Peyer's patch (tissue), 4 donors: Measurements from ENCODE around the gene MAPT. TPM values are rescaled to one million over a fixed set of nuclear protein-coding genes. Genes with fewer than 3 reads are reported as not detected.

ENCODE experiments used
- DNase-seq, 3 donors: peaks; one replicate each; pipeline ENCODE4 v3.0.0-alpha.2; 2017 to 2019
- H3K27ac ChIP-seq, 4 donors: fragments of 200-600 bp; sonication (generic); one replicate each; pipeline ENCODE4 v1.5.1; 2016 to 2019
- H3K27me3 ChIP-seq, 2 donors: fragments of 200-600 bp; sonication (generic); one replicate each; pipeline ENCODE4 v1.5.1; 2019
- H3K36me3 ChIP-seq, 3 donors: fragments of 200-600 bp; sonication (generic); one replicate each; pipeline ENCODE4 v1.5.1; 2016 to 2019
- H3K4me1 ChIP-seq, 4 donors: fragments of 200-600 bp; sonication (generic); one replicate each; pipeline ENCODE4 v1.5.1; 2016 to 2019
- H3K4me3 ChIP-seq, 4 donors: fragments of 200-600 bp; sonication (generic); 1 replicate in 3 of 4; 2 replicates in 1 of 4; pipeline ENCODE4 v1.5.1; 2016 to 2019; ENCODE audit warnings: mild to moderate bottlenecking in 1 of 4
- H3K9me3 ChIP-seq, 4 donors: fragments of 200-600 bp; sonication (generic); one replicate each; pipeline ENCODE4 v1.5.1; 2016 to 2019; ENCODE audit warnings: mild to moderate bottlenecking in 1 of 4
- POLR2A ChIP-seq, 2 donors: fragments of 450-650 bp; IDR thresholded peaks; one replicate each; pipeline ENCODE4 v1.5.1; 2017; ENCODE audit warnings: antibody characterized with exemption in 2 of 2, mild to moderate bottlenecking in 2 of 2, moderate library complexity in 2 of 2
- total RNA-seq, 4 donors: library from RNA; depleted of rRNA; stranded (reverse); fragments of >200 nt; gene quantifications; one replicate each; pipeline ENCODE4 v1.1.0, GENCODE V29; 2016
- TF ChIP-seq, protein P1 (sequence below), 6 experiments: fragments of 450-650 bp in 4 of 6; fragments of 200-600 bp in 2 of 6; sonication (generic) in 1 of 6; IDR thresholded peaks; one replicate each; pipeline ENCODE4 v1.5.1; 2017 to 2019; ENCODE audit warnings: antibody characterized with exemption in 6 of 6, mild to moderate bottlenecking in 3 of 6, moderate library complexity in 1 of 6

The MAPT gene
- total RNA-seq, 4 donors from 2014 or later: 0.35 to 1.6 (median 0.94) TPM; not detected in 1

DNA sequence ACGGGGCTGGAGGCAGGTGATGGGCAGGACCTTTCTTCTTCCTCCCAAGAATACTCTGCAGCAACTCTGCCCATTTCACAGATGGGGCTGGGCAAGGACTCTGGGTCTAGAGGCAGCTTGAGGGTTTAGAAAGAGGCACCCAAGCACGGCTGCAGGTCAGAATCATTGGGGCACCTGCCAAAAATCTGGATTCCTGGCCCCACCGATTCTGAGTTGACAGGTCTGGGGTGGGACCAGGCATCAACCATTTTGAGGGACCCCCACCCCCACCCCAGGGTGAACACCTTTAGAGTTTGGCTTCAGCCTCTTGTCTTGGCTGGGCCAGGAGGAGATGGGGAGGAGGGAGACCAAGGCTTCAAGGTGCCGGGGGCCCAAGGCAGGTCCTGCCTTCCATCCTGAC lies 44.3 kb upstream of the MAPT start:
- H3K27ac ChIP-seq: no peak overlapping the region
- TF ChIP-seq, protein P1, sequence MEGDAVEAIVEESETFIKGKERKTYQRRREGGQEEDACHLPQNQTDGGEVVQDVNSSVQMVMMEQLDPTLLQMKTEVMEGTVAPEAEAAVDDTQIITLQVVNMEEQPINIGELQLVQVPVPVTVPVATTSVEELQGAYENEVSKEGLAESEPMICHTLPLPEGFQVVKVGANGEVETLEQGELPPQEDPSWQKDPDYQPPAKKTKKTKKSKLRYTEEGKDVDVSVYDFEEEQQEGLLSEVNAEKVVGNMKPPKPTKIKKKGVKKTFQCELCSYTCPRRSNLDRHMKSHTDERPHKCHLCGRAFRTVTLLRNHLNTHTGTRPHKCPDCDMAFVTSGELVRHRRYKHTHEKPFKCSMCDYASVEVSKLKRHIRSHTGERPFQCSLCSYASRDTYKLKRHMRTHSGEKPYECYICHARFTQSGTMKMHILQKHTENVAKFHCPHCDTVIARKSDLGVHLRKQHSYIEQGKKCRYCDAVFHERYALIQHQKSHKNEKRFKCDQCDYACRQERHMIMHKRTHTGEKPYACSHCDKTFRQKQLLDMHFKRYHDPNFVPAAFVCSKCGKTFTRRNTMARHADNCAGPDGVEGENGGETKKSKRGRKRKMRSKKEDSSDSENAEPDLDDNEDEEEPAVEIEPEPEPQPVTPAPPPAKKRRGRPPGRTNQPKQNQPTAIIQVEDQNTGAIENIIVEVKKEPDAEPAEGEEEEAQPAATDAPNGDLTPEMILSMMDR (IDR thresholded peaks at IDR 0.05): no peak
- TF ChIP-seq POLR2A (IDR thresholded peaks at IDR 0.05): no peak
- H3K9me3 ChIP-seq: no peaks in the 10 kb centered on the region
- no peaks in the 10 kb centered on the region for H3K4me1 ChIP-seq
- no peak overlapping the region for H3K4me3 ChIP-seq
- H3K36me3 ChIP-seq: no peaks in the 10 kb centered on the region
- DNase-seq: peak in 1 of 3 donors; percentile 13
- no peaks in the 10 kb centered on the region for H3K27me3 ChIP-seq

DNA sequence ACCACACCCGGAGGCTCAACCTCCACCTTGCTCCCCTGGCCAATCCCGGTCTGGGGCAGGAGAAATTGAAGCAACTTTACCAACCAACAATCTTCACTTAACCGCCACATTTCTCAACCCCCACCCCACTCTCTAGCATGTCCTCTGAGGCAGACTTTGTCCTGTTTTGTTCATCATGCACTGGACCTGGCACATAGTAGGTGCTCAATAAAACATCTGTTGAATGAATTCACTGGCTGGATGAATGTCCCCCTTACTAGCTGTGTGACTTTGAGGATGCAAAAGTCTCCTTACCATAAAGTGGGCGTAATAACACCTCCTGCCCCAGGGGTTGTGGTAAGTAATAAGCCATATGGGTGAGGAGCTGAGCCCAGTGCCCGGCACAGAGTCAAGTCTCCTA lies 43.9 kb upstream of the MAPT start:
- no peak for DNase-seq
- Histone ChIP-seq H3K4me3 (no peak overlapping the region), H3K27ac (no peak overlapping the region), H3K36me3 (no peaks in the 10 kb centered on the region), H3K4me1 (no peaks in the 10 kb centered on the region), H3K9me3 (no peaks in the 10 kb centered on the region), H3K27me3 (no peaks in the 10 kb centered on the region)
- TF ChIP-seq, protein P1 (IDR thresholded peaks at IDR 0.05): no peak
- TF ChIP-seq POLR2A (IDR thresholded peaks at IDR 0.05): no peak

DNA sequence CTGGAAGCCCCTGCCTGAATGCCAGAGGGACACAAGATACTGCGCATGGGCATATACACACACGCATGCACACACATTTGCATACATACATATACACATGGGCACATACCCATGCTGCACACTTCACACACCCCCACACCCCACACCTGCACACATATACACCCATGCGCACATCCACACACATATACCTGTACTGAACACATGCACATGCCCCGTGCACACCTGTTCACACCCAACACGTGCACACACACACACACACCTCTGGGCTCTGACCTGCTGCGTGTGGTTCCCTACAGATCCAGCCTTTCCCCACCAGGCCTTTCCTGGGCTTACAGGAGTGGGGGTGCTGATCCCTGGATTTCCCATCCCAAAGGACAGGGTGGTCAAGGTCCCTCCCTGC lies 43.3 kb upstream of the MAPT start:
- no peaks in the 10 kb centered on the region for H3K36me3 ChIP-seq
- no peaks in the 10 kb centered on the region for H3K27me3 ChIP-seq
- H3K9me3 ChIP-seq: no peaks in the 10 kb centered on the region
- no peak overlapping the region for H3K4me3 ChIP-seq
- DNase-seq: peak in 1 of 3 donors; percentile 30
- TF ChIP-seq, protein P1 (IDR thresholded peaks at IDR 0.05): no peak
- no peak for TF ChIP-seq POLR2A (IDR thresholded peaks at IDR 0.05)
- no peak overlapping the region for H3K27ac ChIP-seq
- no peaks in the 10 kb centered on the region for H3K4me1 ChIP-seq

DNA sequence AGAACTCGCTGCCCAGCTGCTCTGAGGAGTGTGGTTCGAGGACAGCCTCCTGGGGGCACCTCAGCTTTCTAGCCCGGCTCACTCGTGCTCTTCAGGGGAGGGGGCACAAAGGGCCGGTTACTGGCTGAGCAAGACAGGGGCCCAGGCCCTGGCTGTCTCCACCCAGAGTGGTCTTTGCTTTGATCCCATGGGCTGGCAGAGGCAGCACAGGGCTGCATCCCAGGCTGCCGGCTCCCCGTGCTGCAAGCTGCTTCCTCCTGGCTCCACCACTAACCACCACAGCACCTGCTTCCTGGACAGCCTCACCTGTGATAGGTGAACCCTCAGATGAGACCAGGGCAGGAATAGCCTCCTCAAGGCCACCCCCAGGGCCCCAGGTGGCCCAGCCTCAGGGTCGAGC lies 42.9 kb upstream of the MAPT start:
- H3K9me3 ChIP-seq: no peaks in the 10 kb centered on the region
- H3K27ac ChIP-seq: no peak overlapping the region
- TF ChIP-seq, protein P1 (IDR thresholded peaks at IDR 0.05): no peak
- TF ChIP-seq POLR2A (IDR thresholded peaks at IDR 0.05): no peak
- H3K4me3 ChIP-seq: no peak overlapping the region
- no peaks in the 10 kb centered on the region for H3K27me3 ChIP-seq
- no peaks in the 10 kb centered on the region for H3K4me1 ChIP-seq
- peak in 1 of 3 donors; percentile 37 for DNase-seq
- H3K36me3 ChIP-seq: no peaks in the 10 kb centered on the region

DNA sequence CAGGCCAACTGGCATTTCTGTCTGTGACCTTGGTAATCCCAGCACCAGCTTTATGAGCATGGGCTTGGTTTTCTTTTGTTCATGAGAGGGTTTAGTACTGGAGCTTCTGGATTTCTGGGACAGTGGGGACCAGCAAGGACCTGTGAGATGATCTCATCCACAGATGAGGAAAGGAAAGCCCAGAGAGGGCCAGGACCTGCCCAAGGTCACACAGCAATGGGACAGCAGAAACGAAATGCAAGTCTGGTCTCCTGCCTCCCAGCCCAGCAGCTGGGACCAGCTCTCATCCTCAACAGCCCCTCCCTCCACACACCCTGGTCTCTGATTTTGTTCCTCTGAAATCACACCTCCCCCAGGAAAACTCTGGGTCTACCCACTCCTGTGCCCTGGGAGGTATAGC lies 42.5 kb upstream of the MAPT start:
- TF ChIP-seq, protein P1 (IDR thresholded peaks at IDR 0.05): no peak
- no peak for TF ChIP-seq POLR2A (IDR thresholded peaks at IDR 0.05)
- H3K36me3 ChIP-seq: no peaks in the 10 kb centered on the region
- H3K4me1 ChIP-seq: no peaks in the 10 kb centered on the region
- H3K9me3 ChIP-seq: no peaks in the 10 kb centered on the region
- no peak overlapping the region for H3K4me3 ChIP-seq
- no peaks in the 10 kb centered on the region for H3K27me3 ChIP-seq
- H3K27ac ChIP-seq: no peak overlapping the region
- peak in 1 of 3 donors; percentile 30 for DNase-seq
